Cardiac muscle cell (in vitro differentiated cells and primary cell): ENCODE measurements around the gene DIPK2A. TPM values are rescaled to one million over a fixed set of nuclear protein-coding genes. Genes with fewer than 3 reads are reported as not detected.

Experiments used
- DNase-seq, 2 donors: peaks; one replicate each; pipeline versions ENCODE4 v3.0.0 to v3.0.0-alpha.2; 2010 to 2017; ENCODE audit warnings: low read depth in 1 of 2, low spot score in 1 of 2
- H3K27ac ChIP-seq: fragments of 200-600 bp; sonication (generic); 2 replicates; pipeline ENCODE4 v1.5.1; 2016
- H3K27me3 ChIP-seq: fragments of 200-600 bp; sonication (generic); 2 replicates; pipeline ENCODE4 v1.6.0; 2016; ENCODE audit warnings: control low read depth
- H3K36me3 ChIP-seq: fragments of 200-600 bp; sonication (generic); 2 replicates; pipeline ENCODE4 v1.5.1; 2016; ENCODE audit warnings: control low read depth
- H3K4me1 ChIP-seq: fragments of 200-600 bp; sonication (generic); 2 replicates; pipeline ENCODE4 v1.8.1; 2017; ENCODE audit warnings: low read depth, mild to moderate bottlenecking, mixed run types
- H3K4me3 ChIP-seq: fragments of 200-600 bp; sonication (generic); 2 replicates; pipeline ENCODE4 v1.5.1; 2016; ENCODE audit warnings: mild to moderate bottlenecking
- H3K9me3 ChIP-seq: fragments of 200-600 bp; sonication (generic); 2 replicates; pipeline ENCODE4 v1.5.1; 2017; ENCODE audit warnings: low read depth, mild to moderate bottlenecking, control low read depth
- CTCF ChIP-seq: IDR thresholded peaks from 2 replicates; pipeline ENCODE4 v1.5.1; 2012; ENCODE audit warnings: low read depth, mild to moderate bottlenecking, low read length
- polyA plus RNA-seq: library from polyadenylated mRNA; unstranded; fragments of >200 nt; fragmentation: Nextera tagmentation; extraction: Ambion mirVana; gene quantifications from 2 replicates; pipeline ENCODE4 v1.2.1, GENCODE V29; 2016
- total RNA-seq: library from RNA; depleted of rRNA; stranded (reverse); fragments of >200 nt; gene quantifications from 2 replicates; pipeline ENCODE4 v1.2.3, GENCODE V29; 2016

DIPK2A gene
- total and polyA plus RNA-seq, 2 experiments from 2014 or later: 21.1 to 42.7 TPM

GRCh38 chr3:143970773-143971358 lies 757 bp upstream of the DIPK2A start:
- Histone ChIP-seq H3K36me3 (no peaks in the 10 kb centered on the region), H3K4me1 (peaks cover 17% of the 10 kb centered on the region), H3K4me3 (peak overlapping the region; percentile 75), H3K9me3 (no peaks in the 10 kb centered on the region), H3K27me3 (no peaks in the 10 kb centered on the region), H3K27ac (peak overlapping the region; percentile 96)
- no peak for TF ChIP-seq CTCF
- DNase-seq: peak in 1 of 2 donors; percentile 78

GRCh38 chr3:143972155-143972504 lies 507 bp downstream of the DIPK2A start:
- peak overlapping the region; percentile 75 for H3K4me3 ChIP-seq

DNA sequence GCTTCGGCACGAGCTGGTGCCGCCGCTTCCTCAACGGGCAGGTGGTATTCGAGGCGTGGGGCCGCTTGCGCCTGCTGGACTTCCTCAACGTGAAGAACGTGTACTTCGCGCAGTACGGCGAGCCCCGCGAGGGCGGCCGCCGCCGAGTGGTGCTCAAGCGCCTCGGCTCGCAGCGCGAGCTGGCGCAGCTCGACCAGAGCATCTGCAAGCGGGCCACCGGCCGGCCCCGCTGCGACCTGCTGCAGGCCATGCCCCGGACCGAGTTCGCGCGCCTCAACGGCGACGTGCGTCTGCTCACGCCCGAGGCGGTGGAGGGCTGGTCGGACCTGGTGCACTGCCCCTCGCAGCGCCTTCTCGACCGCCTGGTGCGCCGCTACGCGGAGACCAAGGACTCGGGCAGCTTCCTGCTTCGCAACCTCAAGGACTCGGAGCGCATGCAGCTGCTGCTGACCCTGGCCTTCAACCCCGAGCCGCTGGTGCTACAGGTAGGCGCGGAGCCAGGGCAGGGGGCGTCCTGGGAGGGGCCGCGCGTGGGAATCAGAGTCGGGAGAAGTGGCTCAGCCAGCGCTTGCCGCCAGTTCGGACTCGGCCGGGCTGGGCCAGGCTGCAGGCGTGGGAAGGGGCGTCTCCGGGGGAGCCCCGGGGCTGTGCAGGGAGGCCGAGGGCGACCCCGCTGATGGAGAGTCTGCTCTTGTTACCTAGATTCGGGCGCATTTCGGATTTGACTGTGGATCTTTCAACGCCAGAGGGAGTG lies 1.1 kb downstream of the DIPK2A start:
- Histone ChIP-seq H3K9me3 (no peaks in the 10 kb centered on the region), H3K27ac (peak overlapping the region; percentile 96), H3K27me3 (no peaks in the 10 kb centered on the region), H3K36me3 (no peaks in the 10 kb centered on the region), H3K4me3 (peak overlapping the region; percentile 75), H3K4me1 (peaks cover 32% of the 10 kb centered on the region)
- DNase-seq: peak; percentile 79 to 80
- peak; percentile 48 for TF ChIP-seq CTCF

More at GRCh38 chr3:143972155-143972504, 507 bp downstream of the DIPK2A start:
- no peak for DNase-seq
- no peaks in the 10 kb centered on the region for H3K9me3 ChIP-seq
- no peak for TF ChIP-seq CTCF
- H3K27ac ChIP-seq: peak overlapping the region; percentile 96
- peaks cover 29% of the 10 kb centered on the region for H3K4me1 ChIP-seq
- no peaks in the 10 kb centered on the region for H3K27me3 ChIP-seq
- no peaks in the 10 kb centered on the region for H3K36me3 ChIP-seq

DNA sequence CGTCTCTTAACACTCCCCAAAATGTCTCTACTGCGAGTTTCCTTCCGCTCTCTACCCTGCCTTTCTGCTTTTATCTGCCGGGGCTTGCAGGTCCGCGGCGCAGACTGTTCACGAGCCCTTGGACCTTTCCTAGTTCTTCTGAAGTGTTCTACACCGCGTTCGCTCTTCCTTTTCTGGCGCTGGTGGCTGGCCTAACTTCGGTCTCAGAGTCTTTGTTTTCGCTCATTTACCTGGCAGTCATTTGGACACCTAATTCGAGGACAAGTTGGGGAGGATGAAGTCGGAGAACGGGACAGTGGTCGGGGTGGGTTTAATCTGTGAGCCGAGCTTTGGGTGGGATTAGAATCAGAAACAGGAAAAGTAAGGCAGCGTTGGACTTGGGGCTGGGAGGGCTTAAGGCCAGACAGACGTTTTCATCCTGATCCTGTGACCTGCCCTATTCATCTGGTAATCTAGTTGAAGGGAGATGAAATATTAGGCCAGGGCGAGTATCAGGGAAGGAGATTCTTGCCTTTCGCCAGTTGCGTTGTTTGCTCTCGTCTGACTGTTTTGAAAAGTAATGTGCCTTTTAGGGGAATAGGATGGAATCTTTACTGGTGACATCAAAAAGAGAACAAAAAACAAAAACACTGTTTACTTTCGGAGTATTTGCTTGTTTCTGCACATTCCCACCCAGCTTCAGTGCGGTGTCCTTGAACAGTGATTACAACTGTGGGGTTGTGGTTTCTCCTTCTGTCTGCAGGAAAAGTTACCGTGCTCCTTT lies 1.8 kb downstream of the DIPK2A start:
- Histone ChIP-seq H3K27me3 (no peaks in the 10 kb centered on the region), H3K4me3 (peak overlapping the region; percentile 75), H3K36me3 (no peaks in the 10 kb centered on the region), H3K4me1 (peaks cover 32% of the 10 kb centered on the region), H3K9me3 (no peaks in the 10 kb centered on the region), H3K27ac (peak overlapping the region; percentile 96)
- TF ChIP-seq CTCF: no peak
- peak; percentile 75 to 87 for DNase-seq

DNA sequence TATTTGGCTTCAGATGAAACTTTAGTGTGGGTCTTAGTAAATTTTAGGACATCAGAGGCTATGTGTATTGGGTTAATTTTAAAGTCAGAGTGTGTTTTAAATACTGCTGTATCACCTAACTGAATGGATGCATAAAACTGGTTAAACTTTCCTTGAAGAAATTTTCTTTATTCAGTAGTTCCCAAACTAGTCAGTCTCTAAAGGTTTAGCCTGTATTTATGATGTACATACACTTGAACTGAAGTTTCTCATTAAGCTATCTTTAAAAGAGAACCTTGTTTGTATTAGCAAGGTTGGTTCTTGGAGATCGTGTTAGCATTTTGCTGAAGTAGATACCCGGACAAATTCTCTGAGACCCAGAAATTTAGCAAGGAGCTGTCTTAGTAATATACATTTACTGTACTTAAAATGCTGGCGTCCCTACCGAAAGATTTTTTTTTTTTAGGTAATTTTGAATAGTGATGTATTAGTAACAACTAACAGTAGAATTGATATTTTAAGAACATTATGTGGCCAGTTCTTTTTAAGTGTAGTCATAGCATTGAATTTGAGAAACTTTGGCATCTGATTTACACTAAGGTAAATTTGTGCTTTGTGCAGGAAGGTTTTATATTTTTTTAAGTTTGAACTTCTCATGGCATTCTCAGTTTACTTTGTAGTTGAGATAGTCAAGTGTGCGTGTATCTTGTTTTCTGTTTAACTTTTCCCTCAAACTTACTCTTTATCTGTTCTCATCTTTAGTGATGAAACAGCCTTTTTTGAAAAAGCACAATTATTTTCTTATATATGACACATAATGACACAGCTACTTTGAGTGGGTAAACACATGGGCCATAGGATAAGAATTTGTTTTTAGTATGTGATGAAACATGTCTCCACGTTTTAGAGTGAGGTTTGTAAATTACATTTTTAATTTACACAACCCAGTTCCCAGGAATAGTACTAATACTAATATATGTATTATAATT lies 2.9 kb downstream of the DIPK2A start:
- Histone ChIP-seq H3K4me1 (peaks cover 32% of the 10 kb centered on the region), H3K27me3 (no peaks in the 10 kb centered on the region), H3K27ac (peak overlapping the region; percentile 96), H3K36me3 (no peaks in the 10 kb centered on the region), H3K9me3 (no peaks in the 10 kb centered on the region), H3K4me3 (peak overlapping the region; percentile 75)
- TF ChIP-seq CTCF: no peak
- no peak for DNase-seq
